Ovary (tissue), 3 donors: ENCODE measurements around the gene EFHD2.

Experiments used
- POLR2A ChIP-seq: fragments of 450-650 bp; IDR thresholded peaks from one replicate; pipeline ENCODE4 v1.6.1; 2017; ENCODE audit warnings: antibody characterized with exemption, mild to moderate bottlenecking, moderate library complexity
- TF ChIP-seq, protein P1 (sequence below), 3 donors: fragments of 450-650 bp in 2 of 3; fragments of 200-600 bp in 1 of 3; IDR thresholded peaks; one replicate each; pipeline versions ENCODE4 v1.5.1 to v1.8.0; 2016 to 2022; ENCODE audit warnings: antibody characterized with exemption in 3 of 3, mild to moderate bottlenecking in 1 of 3
- donor health status: DM: no; HTN: no; CAD: no.

DNA sequence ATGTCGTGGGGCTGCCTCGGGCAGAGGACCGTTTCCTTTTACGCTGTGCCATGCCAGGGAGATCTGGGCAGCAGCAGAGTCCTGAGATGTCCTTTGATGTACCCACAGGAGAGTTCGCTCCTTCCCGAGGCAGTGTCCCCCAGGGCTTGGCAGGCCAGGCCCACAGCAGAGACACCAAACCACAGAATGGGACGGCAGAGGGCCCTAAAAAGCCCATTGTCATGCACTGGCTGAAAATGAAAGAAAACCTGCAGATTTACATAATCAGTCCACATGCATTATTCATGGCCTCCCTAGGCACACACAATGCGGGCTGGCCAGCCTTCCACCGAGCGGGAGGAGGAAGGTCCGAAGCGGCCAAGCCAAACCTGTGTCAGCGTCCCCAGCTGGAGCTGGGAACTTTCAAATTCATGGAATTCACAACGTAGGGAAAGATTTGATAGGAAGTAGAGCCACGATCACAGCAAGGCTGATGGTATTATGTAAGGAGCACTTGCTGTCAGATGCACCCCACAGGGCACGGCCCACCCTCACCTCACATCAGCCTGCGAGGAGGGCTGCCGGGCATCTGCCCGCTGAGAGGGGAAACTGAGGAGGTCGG lies 25.3 kb upstream of the EFHD2 start:
- TF ChIP-seq POLR2A: no peak
- TF ChIP-seq, protein P1, sequence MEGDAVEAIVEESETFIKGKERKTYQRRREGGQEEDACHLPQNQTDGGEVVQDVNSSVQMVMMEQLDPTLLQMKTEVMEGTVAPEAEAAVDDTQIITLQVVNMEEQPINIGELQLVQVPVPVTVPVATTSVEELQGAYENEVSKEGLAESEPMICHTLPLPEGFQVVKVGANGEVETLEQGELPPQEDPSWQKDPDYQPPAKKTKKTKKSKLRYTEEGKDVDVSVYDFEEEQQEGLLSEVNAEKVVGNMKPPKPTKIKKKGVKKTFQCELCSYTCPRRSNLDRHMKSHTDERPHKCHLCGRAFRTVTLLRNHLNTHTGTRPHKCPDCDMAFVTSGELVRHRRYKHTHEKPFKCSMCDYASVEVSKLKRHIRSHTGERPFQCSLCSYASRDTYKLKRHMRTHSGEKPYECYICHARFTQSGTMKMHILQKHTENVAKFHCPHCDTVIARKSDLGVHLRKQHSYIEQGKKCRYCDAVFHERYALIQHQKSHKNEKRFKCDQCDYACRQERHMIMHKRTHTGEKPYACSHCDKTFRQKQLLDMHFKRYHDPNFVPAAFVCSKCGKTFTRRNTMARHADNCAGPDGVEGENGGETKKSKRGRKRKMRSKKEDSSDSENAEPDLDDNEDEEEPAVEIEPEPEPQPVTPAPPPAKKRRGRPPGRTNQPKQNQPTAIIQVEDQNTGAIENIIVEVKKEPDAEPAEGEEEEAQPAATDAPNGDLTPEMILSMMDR (IDR thresholded peaks at IDR 0.05): no peak
